Iris pigment epithelial cell (primary cell): ENCODE measurements around the gene ARHGEF39.
"Not testable (repeated sequence)": the region's sequence is repeated elsewhere in the genome, so short reads cannot be mapped to it uniquely, and the experiment has no call there.

Source experiments
- DNase-seq: peaks from one replicate; pipeline ENCODE4 v3.0.0-alpha.2; 2011; ENCODE audit warnings: low read depth

The ARHGEF39 gene

DNA sequence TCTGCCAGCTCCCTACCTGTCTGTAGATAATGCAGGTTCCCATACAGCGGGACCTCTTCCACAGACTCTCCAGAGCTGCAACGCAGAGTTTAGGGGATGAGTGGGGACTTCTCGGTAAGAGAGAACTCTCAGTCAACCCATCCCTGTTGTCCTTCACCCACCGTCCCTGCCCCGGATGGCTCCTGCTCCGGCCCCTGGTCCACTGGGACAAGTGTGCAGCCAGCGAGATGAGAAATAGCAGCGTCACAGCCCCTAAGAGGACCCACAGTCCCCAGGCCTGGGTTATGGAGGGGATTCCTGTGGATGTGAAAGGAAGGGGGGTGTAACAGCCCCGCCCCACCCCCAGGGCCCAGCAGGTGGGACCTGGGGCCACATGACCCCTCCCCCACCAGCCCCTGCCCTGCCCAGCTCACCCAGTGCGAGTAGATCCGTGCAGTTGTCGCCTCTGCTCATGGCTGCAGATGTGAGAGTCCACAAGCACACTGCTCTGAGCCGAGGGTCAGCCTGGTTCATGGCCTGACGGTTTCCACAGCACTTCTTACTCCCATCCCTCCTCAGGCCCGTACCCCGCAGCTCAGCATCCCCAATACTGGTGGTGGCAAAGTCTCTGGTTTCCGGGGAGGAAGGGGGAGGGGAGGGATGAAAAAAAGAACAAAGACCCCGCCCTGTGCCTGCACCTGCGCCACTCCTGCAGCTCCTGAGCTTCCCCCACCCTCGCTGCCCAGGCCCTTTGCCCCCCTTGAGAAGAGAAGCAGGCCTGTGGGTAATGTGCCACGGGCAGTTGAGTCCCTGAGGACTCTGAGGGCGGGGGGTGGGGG, 14.4 kb downstream of the ARHGEF39 start, which contains the start of gene SIT1:
TSS of gene SIT1 (minus strand) at position 591 of the 818 bp plus-strand sequence. CDS start at position 513, 78 bp downstream.
- DNase-seq, result no peak

DNA sequence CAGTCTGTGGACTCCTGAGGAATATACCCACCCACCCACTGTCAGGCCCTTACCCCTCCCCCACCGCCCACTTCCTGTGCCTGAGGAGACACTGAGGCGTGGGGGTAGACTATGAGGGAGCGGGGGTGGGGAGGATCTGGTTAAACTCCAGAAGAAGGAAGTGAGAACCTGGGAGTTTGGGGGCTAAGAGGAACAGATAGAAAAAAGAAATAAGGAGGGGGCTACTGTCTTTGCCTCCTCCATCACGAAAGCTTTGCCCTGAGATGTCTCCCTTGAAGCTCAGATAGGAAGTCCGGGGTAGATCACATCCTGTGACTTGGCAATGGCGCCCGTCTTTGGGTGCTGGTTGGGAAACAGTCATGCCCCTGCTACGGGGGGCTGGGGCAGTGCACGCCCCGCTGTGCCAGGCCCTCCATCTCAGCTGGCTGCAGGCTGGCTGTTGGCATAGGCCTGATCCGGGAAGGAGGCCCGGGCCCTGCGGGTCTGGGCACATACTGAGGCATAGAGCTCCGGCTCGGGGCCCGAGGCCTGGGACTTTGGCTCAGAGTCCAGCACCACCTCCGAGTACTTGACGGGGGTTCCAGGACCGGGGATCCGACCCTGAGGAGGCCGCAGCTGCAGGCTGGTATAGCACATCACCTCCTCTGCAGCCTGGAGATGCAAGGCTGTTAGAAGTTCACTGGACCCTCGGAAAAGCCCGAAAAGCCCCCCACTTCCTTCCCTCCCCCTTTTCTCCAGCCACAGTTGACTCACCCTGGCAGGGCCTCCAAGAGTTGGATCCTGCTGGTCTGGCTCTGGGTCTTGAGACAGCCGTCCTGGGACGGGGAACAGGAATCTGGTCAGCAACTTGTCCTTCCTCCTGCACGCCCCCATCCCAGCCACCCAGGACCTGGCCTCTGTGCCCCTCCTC, 15.3 kb downstream of the ARHGEF39 start:
- no peak for DNase-seq

DNA sequence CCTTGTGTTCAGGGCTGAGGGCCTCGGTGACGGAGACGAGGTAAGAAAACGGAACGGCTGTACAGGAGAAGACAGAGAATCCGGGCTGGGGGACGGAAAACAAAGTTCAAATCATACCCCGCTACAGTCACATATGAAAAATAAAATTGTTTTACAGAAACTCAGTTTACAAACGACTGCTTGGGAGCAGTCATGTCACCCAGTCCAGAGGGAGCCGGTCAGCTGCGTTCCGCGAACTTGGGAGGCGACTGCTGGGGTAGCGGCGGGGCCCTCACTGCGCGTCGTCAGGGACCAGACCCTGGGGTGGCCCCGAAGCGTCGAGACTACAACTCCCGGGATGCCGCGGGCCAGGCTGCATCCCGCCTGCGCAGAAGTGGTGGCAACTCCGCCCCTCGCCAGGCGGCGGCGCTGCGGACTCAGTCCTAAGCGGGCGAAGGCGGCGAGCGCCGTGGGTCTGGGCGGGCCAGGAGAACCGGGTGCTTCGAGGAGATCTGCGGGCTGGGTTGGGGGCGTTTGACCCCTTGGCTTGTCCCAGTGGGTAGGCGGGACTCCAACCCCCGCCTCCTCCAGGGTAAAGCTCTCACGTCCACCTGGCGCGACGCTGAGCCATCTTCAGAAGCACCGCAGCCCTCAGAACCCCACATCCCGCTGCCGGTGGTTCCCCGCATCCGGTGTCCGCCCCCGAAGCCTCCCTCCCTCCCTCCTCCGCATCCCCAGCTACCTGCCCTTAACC, 18.3 kb downstream of the ARHGEF39 start:
- DNase-seq, result peak; percentile 84

DNA sequence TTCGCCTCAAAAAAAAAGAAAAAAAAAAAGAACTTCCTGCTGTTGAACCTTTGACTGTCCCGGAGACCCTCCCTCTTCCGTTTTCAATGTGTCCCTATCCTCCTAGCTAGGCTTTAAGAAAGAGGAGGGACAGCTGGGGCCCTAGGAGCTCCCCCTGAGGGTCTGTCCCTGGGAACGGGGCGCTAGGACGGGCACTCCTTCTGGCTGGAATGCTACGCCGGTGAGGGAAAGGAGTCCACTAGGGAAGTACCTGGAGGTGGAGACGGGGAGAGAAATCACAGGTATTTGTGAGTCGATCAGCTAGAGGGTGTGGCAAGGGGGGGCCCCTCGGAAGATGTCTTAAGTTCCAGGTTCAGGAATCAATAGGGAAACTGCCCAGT, 18.9 kb downstream of the ARHGEF39 start:
- no peak for DNase-seq

- not testable (repeated sequence) for DNase-seq
These were observed 19.3 kb downstream of the ARHGEF39 start for GRCh38 chr9:35645736-35646135.

- no peak for DNase-seq
These were observed 21.9 kb downstream of the ARHGEF39 start for GRCh38 chr9:35643046-35643445.

- DNase-seq, result not testable (repeated sequence)
These were observed 23.5 kb downstream of the ARHGEF39 start for GRCh38 chr9:35641478-35641877.

DNA sequence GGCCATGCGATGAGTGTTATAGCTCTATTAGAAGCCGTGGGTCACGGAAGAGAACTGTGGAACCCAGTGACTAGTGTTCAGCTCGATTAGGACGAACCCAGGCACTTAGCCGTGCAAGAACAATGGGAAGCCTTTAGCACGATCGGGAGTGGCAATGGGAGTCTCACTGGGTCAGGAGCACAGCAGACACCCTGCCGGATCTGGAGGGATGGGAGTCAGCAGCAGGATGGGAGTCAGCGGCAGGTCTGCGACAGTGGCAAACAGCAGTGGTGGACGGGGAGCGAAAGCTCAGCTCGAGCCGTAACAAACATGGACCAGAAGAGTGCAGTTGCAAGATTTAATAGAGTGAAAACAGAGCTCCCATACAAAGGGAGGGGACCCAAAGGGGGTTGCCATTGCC, 24.6 kb downstream of the ARHGEF39 start:
- DNase-seq, result not testable (repeated sequence)

- DNase-seq, result no peak
These were observed 25.4 kb downstream of the ARHGEF39 start for GRCh38 chr9:35639631-35640030.

GRCh38 chr9:35639225-35639624, 25.8 kb downstream of the ARHGEF39 start:
- DNase-seq, result not testable (repeated sequence)

DNA sequence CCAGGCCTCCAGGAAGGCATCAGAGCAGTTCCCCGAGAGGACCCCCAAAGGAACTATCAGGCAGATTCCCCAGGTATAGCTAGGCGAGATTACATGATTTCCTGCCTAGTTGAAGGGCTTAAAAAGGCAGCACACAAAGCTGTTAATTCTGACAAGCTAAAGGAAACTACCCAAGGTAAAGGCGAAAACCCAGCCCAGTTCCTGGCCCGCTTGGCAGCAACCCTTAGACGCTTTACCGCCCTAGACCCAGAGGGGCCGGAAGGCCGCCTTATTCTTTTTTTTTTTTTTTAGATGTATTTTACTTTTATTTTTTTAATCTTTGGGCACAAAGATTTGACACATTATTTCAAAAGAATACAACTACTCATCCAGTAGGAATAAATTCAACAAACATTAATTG, 26.2 kb downstream of the ARHGEF39 start:
- not testable (repeated sequence) for DNase-seq

- DNase-seq, result not testable (repeated sequence)
These were observed 27.5 kb downstream of the ARHGEF39 start for GRCh38 chr9:35637427-35637955.

DNA sequence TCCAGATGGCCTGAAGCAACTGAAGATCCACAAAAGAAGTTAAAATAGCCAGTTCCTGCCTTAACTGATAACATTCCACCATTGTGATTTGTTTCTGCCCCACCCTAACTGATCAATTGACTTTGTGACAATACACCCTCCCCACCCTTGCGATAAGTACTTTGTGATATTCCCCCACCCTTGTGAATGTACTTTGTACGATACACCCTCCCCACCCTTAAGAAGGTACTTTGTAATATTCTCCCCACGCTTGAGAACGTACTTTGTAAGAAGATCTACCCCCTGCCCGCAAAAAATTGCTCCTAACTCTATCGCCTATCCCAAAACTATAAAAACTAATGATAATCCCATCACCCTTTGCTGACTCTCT, 28.1 kb downstream of the ARHGEF39 start:
- DNase-seq, result not testable (repeated sequence)

DNA sequence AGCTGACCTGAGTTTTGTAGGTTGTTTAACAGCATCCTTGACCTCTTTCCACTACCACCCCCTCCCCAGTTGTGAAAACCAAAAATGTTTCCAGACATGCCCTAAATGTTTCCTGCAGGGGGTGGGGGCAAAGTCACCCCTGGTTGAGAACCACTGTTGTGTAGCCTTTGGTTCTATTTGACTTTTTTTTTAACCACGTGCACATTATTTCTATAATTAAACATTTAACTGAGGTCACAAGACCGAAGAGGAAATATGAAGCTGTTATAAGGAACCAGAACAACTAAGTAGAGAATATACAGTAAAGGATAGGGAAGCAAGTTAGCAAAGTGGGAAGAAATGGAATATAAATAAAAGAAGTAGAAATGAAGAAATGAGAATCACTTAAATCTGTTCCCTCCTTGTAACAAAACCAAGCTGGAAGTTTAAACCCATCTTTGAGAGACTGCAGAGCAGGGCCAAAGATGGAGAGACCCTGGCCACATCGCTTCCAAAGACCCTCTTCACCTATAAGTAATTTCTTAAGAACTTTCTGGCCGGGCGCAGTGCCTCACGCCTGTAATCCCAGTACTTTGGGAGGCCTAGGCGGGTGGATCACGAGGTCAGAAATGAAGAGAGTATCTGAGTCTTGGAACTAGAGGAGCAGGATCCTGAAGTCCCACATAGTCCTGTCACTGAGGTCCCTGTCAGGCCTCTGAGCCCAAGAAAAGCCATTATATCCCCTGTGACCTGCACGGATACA, 28.7 kb downstream of the ARHGEF39 start:
- DNase-seq, result no peak

GRCh38 chr9:35635730-35636129, 29.3 kb downstream of the ARHGEF39 start:
- DNase-seq, result no peak

- DNase-seq, result no peak
These were observed 35.4 kb downstream of the ARHGEF39 start for GRCh38 chr9:35629597-35629996.

- DNase-seq, result no peak
These were observed 36.5 kb downstream of the ARHGEF39 start for GRCh38 chr9:35628389-35628991.

DNA sequence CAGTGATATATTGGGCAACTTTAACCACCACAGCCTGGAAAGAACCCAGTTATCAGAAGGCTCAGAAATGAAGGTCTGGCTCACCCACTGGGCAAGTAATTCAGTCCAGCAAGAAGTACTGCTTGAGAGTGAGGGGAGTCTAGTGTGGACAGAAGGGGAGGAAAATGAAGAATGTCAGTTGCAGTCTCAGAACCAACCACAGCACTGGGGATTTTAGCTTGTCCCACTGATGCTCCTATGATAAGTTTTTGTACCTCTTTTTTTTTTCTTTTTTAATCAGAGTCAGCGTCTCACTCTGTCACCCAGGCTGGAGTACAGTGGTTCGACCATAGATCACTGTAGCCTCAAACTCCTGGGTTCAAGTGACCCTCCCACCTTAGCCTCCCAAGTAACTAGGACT, 37.4 kb downstream of the ARHGEF39 start:
- DNase-seq, result no peak

DNA sequence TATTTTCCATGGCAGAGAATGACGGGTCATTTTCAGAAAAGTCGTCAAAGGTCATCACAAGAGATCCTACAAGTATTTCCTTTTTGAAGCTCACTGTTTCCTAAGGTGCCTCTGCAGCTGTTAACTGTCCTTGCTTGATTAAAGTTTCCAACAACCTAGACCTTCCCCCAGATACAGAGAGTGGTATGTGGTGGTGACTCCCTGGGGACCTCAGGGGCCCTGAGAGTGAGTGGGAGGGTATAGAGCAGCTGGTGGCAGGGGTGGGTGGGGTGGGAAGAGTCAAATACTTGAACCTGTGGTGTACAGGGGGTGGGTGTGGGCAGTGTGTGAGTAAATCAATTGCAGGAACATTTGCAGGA, 45.2 kb downstream of the ARHGEF39 start:
- DNase-seq, result no peak

DNA sequence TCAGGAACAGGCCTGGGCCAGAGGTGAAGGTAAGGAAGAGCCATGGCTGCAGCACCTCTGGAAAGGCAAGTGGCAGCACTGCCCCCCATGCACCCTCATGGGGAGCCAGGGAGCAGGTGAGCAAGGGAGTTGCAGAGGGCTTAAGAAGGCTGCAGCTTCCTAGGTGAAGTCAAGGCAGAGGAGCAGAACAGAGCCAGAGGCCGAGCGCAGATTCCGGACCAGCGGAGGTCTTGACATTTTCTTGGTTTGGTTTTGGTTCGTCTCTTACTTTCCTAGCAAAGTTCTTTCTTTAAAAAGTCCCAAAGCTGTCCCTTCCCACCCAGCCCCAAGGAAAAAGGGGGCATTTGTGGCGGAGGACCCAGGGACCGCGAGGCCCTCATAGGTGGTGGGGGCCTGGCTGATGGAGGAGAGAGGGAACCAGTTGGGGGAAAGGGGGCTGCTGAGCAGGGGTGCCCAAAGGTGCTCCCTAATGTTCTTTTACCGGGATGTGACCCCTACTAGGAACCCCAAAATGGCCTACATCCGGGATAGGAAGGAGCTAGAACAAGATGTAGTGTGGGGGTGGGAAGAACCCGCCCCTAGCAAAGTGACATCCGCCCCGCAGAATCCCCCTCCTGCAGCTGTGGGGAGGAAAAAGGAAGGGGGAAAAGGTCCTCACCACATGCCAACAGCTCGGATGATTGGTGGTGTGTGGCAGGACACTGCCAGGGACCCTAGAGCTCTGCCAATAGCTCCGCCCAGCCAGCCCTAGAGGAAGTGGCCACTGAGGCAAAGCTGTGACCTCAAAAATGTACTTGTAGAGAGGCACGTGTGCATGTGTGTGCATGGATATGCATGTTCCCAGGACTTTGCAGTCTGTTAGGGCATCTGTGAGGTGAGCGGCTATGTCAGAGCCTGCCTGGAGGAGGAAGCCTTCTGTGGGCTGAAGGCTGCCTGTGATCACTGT, 45.9 kb downstream of the ARHGEF39 start:
- DNase-seq, result no peak
